ENCODE measurements around the gene TMEM150A.

The TMEM150A gene, protein sequence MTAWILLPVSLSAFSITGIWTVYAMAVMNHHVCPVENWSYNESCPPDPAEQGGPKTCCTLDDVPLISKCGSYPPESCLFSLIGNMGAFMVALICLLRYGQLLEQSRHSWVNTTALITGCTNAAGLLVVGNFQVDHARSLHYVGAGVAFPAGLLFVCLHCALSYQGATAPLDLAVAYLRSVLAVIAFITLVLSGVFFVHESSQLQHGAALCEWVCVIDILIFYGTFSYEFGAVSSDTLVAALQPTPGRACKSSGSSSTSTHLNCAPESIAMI

DNA sequence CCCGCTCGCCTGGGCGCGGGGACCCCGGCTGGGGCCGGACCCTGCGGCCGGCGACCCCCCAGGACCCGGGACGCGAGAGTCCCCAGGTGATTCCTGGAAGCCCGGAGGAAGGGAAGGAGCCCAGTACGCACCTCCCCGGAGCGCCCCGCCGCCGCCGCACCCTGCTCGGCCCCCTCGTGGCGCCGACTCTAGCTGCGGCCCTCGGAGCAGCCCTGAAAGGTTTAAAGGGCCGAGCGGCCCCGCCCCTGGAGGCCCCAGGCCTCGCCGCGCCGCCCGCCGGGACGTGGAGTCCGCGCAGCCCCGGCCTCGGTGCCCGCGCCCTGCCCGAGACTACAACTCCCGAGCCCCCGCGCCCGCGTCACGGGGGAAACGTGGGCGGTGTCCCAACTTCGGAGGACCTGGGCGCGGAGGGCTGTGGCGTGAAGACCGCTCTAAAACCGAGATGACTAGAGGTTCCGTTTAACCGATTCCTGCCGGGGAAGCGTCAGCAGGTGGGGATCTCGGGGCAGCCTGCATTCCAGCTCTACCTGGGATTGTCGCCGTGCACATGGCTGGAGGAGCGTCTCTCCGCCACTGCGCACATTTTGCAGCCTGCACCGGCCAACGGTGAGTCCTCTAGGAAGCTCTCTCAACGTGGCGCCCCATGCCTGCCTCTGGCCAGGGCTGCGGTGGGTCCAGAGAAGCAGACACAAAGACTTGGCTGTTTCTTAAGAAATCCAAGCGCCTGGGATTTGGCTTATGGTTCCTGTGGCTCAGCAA, at the start of gene TMEM150A:
TSS of gene TMEM150A (minus strand) at position 223 of the 759 bp plus-strand sequence. CDS start 750 bp downstream, outside the sequence.
- Mint-ChIP-seq H3K27ac (peak within 1 kb of the TSS; percentile 90), H3K9me3 (no peaks in the 10 kb centered on the region), H3K27me3 (no peaks in the 10 kb centered on the region), H3K4me3 (peak within 1 kb of the TSS; percentile 91), H3K36me3 (ENCODE audit: low read depth) (peaks cover 74% of the 10 kb centered on the region), H3K4me1 (ENCODE audit: low read depth) (peaks cover 79% of the 10 kb centered on the region)
- intact Hi-C loops (cut with micrococcal nuclease), result loop anchor here (1.0 to 2.0 kb wide), 2 partner anchors 14 to 41 kb away; partner anchors contain the start of genes GGCX and USP39

DNA sequence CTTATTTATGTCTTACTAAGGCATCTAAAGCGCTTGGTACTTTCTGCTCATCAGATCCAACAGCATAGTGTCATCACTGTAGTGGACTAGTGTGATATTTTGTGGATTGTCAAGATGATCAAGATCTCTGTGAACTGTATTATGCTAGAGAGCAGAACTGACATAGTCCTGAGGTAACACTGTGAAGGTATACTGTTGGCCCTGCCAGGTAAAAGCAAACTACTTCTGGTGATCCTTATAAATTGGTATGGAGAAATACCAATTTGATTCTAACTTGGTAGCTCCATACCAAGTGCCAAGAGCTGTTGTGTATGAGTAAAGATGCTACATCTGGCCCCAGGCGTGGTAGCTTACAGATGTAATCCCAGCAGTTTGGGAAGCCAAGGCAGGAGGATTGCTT, 49.6 kb upstream of the TMEM150A start:
- intact Hi-C loops (cut with micrococcal nuclease), result no loop called here
- no peaks in the 10 kb centered on the region for H3K27me3 Mint-ChIP-seq
- no peak overlapping the region for H3K27ac Mint-ChIP-seq
- no peak overlapping the region for H3K4me3 Mint-ChIP-seq
- H3K9me3 Mint-ChIP-seq, result no peaks in the 10 kb centered on the region
- H3K4me1 Mint-ChIP-seq (ENCODE audit: low read depth), result peaks cover 18% of the 10 kb centered on the region
- peaks cover 92% of the 10 kb centered on the region for H3K36me3 Mint-ChIP-seq (ENCODE audit: low read depth)

DNA sequence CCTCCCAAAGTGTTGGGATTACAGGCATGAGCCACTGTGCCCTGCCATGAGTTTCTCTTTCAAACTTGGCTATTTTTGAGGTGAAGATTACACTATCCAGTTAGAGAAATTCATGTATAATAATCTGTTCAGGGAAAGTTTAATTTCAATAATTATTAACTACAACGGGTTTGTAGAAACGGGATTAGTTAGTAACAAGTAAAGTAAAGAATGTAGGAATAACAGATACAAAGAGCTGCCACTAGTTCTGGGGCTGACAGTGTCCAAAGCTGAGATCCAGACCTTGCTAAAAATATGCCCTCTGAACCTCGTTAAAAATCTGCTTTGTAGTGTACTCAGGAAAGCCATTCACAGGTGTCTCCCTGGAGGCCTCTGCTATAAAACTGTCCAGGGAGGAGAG, 48.6 kb upstream of the TMEM150A start:
- H3K36me3 Mint-ChIP-seq (ENCODE audit: low read depth), result peaks cover 93% of the 10 kb centered on the region
- H3K9me3 Mint-ChIP-seq, result no peaks in the 10 kb centered on the region
- H3K27me3 Mint-ChIP-seq, result no peaks in the 10 kb centered on the region
- intact Hi-C loops (cut with micrococcal nuclease), result no loop called here
- no peak overlapping the region for H3K27ac Mint-ChIP-seq
- H3K4me1 Mint-ChIP-seq (ENCODE audit: low read depth), result peaks cover 18% of the 10 kb centered on the region
- no peak overlapping the region for H3K4me3 Mint-ChIP-seq

DNA sequence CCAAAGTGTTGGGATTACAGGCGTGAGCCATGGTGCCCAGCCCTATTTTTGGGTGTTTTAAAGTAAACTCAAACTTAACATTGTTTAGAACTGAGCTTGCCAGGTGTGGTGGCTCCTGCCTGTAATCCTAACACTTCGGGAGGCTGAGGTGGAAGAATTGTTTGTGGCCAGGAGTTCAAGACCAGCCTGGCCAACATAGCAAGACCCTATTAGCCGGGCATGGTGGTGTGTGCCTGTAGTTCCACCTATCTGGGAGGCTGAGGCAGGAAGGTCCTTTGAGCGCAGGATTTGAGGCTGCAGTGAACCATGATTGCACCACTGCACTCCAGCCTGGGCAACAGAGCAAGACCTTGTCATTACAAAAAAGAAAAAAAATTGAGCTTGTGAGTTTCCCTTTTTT, 48.0 kb upstream of the TMEM150A start:
- no peaks in the 10 kb centered on the region for H3K27me3 Mint-ChIP-seq
- intact Hi-C loops (cut with micrococcal nuclease), result no loop called here
- H3K36me3 Mint-ChIP-seq (ENCODE audit: low read depth), result peaks cover 95% of the 10 kb centered on the region
- H3K9me3 Mint-ChIP-seq, result no peaks in the 10 kb centered on the region
- H3K27ac Mint-ChIP-seq, result no peak overlapping the region
- peaks cover 18% of the 10 kb centered on the region for H3K4me1 Mint-ChIP-seq (ENCODE audit: low read depth)
- H3K4me3 Mint-ChIP-seq, result no peak overlapping the region

DNA sequence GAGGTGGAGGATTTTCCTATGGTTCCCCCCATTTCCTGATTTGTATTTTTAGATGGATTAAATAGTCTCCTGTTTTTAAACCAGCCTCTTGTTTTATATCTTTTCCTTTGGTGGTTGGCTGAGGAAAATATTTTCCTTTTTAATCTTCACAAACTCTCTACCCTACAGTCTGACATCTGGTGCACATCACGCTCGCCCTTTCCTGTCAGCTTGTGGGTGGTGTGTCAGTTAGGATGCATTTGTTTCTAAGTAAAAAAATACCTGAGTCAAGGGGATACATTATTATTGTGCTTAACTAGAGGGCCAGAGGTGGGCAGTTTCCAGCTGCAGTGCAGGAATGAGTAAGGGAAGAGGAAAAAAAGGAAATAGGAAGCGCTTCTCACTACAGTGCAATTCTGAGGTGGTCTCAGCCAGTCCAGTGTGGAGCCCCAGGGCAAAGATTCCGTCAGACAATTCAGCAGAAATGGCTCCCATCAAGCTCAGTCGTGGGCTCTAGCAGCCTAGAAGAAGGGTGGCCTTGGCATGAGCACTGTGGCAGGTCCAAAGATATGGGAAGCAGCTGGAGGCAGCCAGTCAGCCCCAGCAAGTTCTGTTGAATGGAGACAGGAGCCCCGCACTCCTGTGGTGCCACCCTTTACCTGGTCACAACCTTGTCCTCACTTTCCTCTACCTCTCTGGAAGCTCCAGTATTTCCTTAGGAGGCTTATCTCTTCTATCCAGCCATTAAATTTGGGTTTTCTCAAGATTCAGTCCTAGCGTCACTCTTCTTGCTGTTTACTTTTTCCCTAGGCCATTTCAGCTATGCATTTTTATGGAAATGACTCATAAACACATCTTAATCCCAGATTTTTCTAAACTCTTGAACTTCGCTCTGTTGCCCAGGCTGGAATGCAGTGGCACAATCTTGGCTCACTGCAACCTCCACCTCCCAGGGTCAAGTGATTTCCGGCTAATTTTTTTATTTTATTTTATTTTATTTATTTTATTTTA, 47.0 kb upstream of the TMEM150A start:
- Mint-ChIP-seq H3K27me3 (no peaks in the 10 kb centered on the region), H3K36me3 (ENCODE audit: low read depth) (peaks cover 99% of the 10 kb centered on the region), H3K27ac (no peak overlapping the region), H3K4me1 (ENCODE audit: low read depth) (peaks cover 18% of the 10 kb centered on the region), H3K9me3 (no peaks in the 10 kb centered on the region), H3K4me3 (no peak overlapping the region)
- intact Hi-C loops (cut with micrococcal nuclease), result loop anchor here (10.0 kb wide), 1 partner anchor 445 kb away; no protein-coding TSS in a partner anchor

DNA sequence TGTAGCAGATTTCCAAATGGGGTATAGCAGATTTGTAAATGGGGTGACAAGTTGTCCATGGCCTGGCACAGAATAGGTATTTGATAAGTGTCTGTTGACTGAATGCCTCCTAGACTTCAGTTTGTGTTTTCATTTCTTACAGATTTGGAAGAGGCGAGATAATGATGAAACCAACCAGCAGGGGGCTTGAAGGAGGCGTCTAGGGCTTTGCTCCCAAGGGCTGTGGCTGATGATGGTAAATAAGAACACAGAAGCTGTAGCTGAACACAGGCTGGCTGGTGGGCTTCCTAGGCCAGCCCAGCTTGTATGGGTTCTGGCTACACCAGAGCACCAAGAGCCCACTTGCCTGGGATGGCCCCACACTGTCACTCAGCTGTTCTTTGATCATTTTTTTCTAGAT, 46.1 kb upstream of the TMEM150A start:
- Mint-ChIP-seq H3K4me3 (no peak overlapping the region), H3K4me1 (ENCODE audit: low read depth) (peaks cover 12% of the 10 kb centered on the region), H3K36me3 (ENCODE audit: low read depth) (peaks cover 100% of the 10 kb centered on the region), H3K27ac (no peak overlapping the region), H3K9me3 (no peaks in the 10 kb centered on the region), H3K27me3 (no peaks in the 10 kb centered on the region)
- intact Hi-C loops (cut with micrococcal nuclease), result loop anchor here (10.0 kb wide), 1 partner anchor 446 kb away; no protein-coding TSS in a partner anchor

DNA sequence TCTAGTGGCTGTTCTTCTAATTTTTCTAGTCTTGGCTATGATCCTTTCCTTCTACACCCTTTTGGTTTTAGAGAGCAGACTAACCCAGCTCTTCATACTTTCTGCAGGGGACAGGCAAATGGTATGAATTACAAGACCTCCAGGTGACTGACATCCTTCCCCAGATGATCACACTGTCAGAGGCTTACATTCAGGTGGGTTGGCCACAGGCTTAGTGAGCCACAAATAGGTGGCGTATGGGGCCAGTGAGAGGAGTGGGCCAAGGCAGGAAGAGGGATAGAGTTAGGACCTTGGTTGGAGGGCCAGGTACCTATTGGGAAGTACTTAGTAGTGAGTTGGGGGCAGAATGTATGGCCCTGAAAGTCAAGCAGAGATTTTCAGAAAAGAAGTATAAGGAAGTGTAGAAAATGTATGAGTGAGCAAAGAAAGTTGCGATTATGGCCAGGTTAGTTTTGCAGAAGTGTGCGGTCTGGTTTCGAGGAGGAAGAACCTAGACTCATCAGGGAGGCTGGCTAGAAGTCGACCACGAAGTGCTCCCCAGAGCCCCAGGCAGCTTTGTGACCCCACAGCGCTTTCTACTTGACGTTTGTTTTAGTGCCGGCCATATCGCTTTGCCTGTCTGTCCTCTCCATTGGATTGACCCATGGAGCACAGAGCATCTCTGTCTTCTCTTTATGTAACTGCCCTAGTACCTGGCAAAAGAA, 45.5 kb upstream of the TMEM150A start:
- intact Hi-C loops (cut with micrococcal nuclease), result loop anchor here (10.0 kb wide), 1 partner anchor 447 kb away; no protein-coding TSS in a partner anchor
- Mint-ChIP-seq H3K9me3 (no peaks in the 10 kb centered on the region), H3K27ac (no peak overlapping the region), H3K4me1 (ENCODE audit: low read depth) (peaks cover 12% of the 10 kb centered on the region), H3K4me3 (no peak overlapping the region), H3K27me3 (no peaks in the 10 kb centered on the region), H3K36me3 (ENCODE audit: low read depth) (peaks cover 100% of the 10 kb centered on the region)

DNA sequence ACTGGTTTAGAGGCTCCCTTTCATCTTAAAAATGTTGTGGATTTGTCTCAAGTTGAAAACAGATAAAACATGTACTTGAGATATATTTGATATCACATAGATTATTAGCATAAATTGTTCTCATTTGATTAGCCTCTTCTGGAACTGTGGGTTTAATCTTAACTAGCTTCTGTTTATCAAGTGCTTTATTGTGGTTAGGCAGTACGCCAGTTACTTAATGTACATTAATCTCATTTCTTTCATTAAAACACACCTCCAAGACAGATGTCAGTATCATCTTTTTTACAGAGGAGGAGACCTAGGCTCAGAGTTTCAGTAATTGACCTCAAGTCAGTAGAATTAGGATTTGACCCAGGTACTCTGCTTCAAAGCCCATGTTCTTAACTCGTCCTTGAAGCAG, 43.7 kb upstream of the TMEM150A start:
- Mint-ChIP-seq H3K36me3 (ENCODE audit: low read depth) (peaks cover 100% of the 10 kb centered on the region), H3K27ac (no peak overlapping the region), H3K4me1 (ENCODE audit: low read depth) (peaks cover 12% of the 10 kb centered on the region), H3K4me3 (no peak overlapping the region), H3K9me3 (no peaks in the 10 kb centered on the region), H3K27me3 (no peaks in the 10 kb centered on the region)
- intact Hi-C loops (cut with micrococcal nuclease), result loop anchor here (10.0 kb wide), 1 partner anchor 449 kb away; no protein-coding TSS in a partner anchor

DNA sequence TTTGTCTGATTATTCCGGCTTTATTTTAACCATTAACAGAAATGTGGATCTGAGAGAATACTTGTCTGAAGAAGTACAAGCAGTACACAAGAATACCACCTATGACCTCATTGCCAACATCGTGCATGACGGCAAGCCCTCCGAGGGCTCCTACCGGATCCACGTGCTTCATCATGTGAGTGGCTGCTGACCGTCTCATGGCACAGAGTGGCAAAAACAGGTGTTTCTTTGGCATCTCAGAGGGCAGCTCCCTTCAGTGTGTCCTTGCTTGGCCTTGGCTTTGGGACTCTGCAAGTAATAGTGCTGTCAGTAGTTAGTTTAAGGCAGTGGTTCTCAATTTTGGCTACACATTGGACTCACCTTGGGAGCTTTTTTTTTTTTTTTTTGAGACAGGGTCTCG, 42.4 kb upstream of the TMEM150A start:
- peaks cover 12% of the 10 kb centered on the region for H3K4me1 Mint-ChIP-seq (ENCODE audit: low read depth)
- no peak overlapping the region for H3K4me3 Mint-ChIP-seq
- no peaks in the 10 kb centered on the region for H3K9me3 Mint-ChIP-seq
- H3K27me3 Mint-ChIP-seq, result no peaks in the 10 kb centered on the region
- H3K27ac Mint-ChIP-seq, result no peak overlapping the region
- peaks cover 100% of the 10 kb centered on the region for H3K36me3 Mint-ChIP-seq (ENCODE audit: low read depth)
- intact Hi-C loops (cut with micrococcal nuclease), result loop anchor here (10.0 kb wide), 1 partner anchor 450 kb away; no protein-coding TSS in a partner anchor

DNA sequence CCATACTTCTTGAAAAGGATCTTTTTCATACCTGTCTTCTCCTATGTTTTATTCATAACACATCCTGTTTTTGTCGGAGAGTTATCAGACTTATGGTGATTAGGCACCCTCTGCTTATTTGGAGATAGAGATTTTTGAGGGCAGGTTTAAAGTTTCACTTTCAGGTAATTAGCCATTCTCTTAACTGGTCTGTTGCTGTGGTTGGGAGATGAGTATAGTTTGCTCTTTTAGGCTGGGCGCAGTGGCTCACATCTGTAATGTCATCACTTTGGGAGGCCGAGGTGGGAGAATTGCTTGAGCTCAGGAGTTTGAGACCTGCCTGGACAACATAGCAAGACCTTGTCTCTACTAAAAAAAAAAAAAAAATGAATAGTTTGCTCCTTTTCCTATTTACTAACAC, 40.2 kb upstream of the TMEM150A start:
- peaks cover 100% of the 10 kb centered on the region for H3K36me3 Mint-ChIP-seq (ENCODE audit: low read depth)

DNA sequence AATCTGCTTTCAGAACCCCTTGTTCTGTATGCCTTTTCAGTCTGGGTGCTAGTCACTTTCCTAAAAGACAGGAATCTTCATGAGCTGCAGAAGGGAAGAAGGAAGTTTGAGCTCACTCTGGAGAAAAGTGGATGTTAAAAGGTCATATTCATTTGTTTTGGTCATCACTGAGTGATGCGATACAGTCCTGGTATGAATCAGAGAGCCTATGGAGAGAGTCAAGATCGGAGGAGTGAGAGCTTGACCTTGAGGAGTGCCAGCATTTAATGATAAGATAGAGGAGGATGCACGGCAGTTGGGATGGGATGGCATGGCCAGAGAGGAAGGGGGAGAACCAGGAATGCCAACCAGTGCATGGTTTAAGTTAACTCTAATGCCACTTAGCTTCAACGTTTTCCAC, 33.1 kb upstream of the TMEM150A start:
- peaks cover 100% of the 10 kb centered on the region for H3K36me3 Mint-ChIP-seq (ENCODE audit: low read depth)
- intact Hi-C loops (cut with micrococcal nuclease), result loop anchor here (2.0 to 5.0 kb wide), 2 partner anchors 77 to 179 kb away; no protein-coding TSS in a partner anchor

More for the DNA sequence above, 40.2 kb upstream of the TMEM150A start:
- H3K4me1 Mint-ChIP-seq (ENCODE audit: low read depth), result peaks cover 7% of the 10 kb centered on the region
- intact Hi-C loops (cut with micrococcal nuclease), result loop anchor here (10.0 kb wide), 1 partner anchor 452 kb away; no protein-coding TSS in a partner anchor
- no peak overlapping the region for H3K27ac Mint-ChIP-seq
- H3K4me3 Mint-ChIP-seq, result no peak overlapping the region
- H3K27me3 Mint-ChIP-seq, result no peaks in the 10 kb centered on the region
- H3K9me3 Mint-ChIP-seq, result no peaks in the 10 kb centered on the region

DNA sequence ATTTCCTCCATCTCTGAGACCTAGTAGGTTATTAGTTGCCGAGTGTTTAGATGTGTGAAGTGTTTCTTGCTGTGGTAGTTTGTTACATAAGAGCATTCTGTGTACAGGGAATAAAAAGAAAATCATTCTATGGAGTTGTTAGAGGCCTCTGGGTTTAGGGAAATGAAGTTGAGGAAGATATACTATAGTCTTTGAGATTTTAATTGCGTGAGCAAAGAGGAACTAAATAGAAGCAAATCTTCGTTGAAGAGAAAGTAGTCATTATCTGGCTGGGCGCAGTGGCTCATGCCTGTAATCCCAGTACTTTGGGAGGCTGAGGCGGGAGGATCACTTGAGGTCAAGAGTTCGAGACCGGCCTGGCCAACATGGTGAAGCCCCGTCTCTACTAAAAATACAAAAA, 32.5 kb upstream of the TMEM150A start:
- H3K27me3 Mint-ChIP-seq, result no peaks in the 10 kb centered on the region
- intact Hi-C loops (cut with micrococcal nuclease), result loop anchor here (5.0 kb wide), 1 partner anchor 77 kb away; no protein-coding TSS in a partner anchor
- no peak overlapping the region for H3K4me3 Mint-ChIP-seq
- H3K9me3 Mint-ChIP-seq, result no peaks in the 10 kb centered on the region
- H3K36me3 Mint-ChIP-seq (ENCODE audit: low read depth), result peaks cover 100% of the 10 kb centered on the region
- peaks cover 27% of the 10 kb centered on the region for H3K4me1 Mint-ChIP-seq (ENCODE audit: low read depth)
- H3K27ac Mint-ChIP-seq, result peak overlapping the region; percentile 54

More for the DNA sequence above, 33.1 kb upstream of the TMEM150A start:
- Mint-ChIP-seq H3K4me1 (ENCODE audit: low read depth) (peaks cover 27% of the 10 kb centered on the region), H3K27ac (peak overlapping the region; percentile 54), H3K9me3 (no peaks in the 10 kb centered on the region), H3K4me3 (no peak overlapping the region), H3K27me3 (no peaks in the 10 kb centered on the region)

DNA sequence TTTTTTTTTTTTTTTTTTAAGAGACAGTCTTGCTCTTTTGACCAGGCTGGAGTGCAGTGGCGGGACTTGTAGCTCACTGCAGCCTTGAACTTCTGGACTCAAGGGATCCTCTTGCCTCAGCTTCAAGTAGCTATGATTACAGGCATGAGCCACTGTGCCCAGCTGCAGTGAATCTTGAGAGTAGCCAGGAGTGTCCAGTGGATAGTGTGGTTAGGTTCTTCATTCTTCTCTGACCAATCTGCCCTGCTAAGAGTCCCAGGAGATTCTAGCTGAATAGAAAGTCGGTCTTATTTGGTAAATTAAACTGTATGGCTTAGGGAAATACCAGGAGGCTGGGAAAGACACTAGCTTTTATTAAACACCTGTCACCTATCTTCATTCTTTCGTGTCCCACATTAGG, 28.8 kb upstream of the TMEM150A start:
- no peak overlapping the region for H3K27ac Mint-ChIP-seq

More for the DNA sequence above, 28.8 kb upstream of the TMEM150A start:
- Mint-ChIP-seq H3K36me3 (ENCODE audit: low read depth) (peaks cover 99% of the 10 kb centered on the region), H3K4me3 (no peak overlapping the region), H3K27me3 (no peaks in the 10 kb centered on the region), H3K4me1 (ENCODE audit: low read depth) (peaks cover 21% of the 10 kb centered on the region), H3K9me3 (no peaks in the 10 kb centered on the region)
- intact Hi-C loops (cut with micrococcal nuclease), result no loop called here

Data from dendritic cell treated with granulocyte-macrophage colony-stimulating factor and Interleukin-4, amounts not matched to agents 40 ng/mL and 50 ng/mL, for 4 days (primary cell).